ENCODE results near the gene CCND1.

CCND1 gene

DNA sequence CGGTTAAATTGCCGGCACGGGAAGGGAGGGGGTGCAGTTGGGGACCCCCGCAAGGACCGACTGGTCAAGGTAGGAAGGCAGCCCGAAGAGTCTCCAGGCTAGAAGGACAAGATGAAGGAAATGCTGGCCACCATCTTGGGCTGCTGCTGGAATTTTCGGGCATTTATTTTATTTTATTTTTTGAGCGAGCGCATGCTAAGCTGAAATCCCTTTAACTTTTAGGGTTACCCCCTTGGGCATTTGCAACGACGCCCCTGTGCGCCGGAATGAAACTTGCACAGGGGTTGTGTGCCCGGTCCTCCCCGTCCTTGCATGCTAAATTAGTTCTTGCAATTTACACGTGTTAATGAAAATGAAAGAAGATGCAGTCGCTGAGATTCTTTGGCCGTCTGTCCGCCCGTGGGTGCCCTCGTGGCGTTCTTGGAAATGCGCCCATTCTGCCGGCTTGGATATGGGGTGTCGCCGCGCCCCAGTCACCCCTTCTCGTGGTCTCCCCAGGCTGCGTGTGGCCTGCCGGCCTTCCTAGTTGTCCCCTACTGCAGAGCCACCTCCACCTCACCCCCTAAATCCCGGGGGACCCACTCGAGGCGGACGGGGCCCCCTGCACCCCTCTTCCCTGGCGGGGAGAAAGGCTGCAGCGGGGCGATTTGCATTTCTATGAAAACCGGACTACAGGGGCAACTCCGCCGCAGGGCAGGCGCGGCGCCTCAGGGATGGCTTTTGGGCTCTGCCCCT, 529 bp upstream of the CCND1 start:
- H3K4me3 ChIP-seq (ENCODE audit: low read depth, low read length) = peak overlapping the region; percentile 47

DNA sequence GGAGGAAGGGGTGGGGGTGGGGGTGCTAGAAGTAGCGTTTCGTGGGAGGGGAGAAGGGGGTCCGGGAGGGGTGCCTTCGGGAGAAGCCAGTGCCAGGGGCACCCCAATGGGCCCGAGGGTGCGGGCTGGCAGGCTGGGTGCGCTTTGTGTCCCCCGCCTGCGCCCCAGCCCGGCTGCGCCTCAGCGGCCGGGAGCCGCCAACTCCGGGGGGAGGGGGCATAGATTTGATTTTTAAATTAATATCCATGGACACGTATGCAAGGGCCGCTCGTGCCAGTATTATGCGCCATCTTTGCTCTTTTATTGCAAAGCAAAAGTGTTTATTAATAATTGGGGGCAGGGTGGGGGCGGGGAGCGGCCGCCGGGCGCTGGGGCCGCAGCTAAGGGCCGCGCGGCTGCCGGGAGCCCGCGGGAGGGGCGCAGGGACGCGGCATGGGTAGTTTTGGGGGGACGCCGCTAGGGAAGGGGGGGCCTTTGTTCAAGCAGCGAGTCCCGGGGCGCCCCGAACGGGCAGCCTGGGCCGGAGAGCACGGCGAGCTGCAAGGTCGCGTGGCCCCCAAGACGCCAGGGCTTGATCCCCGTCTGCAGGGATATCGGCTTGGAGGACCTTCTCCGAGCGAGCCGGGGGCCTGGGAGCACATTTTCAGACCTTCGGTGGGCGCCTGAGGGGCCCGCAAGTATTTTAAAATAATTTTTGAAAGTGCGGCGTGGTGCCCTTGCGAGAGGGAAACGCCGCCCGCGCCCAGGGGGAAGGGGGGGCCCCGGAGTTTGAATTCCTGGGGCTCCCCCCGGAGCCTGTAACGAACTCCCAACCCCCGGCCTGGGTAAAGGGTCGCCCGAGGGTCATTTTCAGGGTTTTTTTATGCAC, 959 bp downstream of the CCND1 start:
- H3K4me3 ChIP-seq (ENCODE audit: low read depth, low read length) = peak overlapping the region; percentile 93

DNA sequence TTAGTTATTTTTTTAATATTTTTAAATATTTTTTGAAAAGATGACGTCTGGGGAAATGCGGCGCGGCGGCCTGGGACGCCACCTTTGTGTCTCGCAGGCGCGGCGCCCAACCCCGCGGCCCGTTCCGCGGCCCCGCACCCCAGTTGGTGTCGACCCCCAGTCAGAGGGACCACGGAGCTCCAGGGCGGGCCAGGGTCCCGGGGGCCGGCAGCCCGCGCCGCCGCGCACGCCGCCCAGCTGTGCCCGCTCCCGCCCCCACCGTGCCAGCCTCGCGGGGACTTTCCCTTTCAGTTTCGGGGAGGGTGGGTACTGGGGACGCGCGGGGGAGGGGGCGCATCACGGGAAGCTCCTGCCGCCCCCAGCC, 1.6 kb downstream of the CCND1 start:
- peak overlapping the region; percentile 93 for H3K4me3 ChIP-seq (ENCODE audit: low read depth, low read length)

- peak overlapping the region; percentile 93 for H3K4me3 ChIP-seq (ENCODE audit: low read depth, low read length)
These were observed 2.1 kb downstream of the CCND1 start for GRCh38 chr11:69642913-69643632.

DNA sequence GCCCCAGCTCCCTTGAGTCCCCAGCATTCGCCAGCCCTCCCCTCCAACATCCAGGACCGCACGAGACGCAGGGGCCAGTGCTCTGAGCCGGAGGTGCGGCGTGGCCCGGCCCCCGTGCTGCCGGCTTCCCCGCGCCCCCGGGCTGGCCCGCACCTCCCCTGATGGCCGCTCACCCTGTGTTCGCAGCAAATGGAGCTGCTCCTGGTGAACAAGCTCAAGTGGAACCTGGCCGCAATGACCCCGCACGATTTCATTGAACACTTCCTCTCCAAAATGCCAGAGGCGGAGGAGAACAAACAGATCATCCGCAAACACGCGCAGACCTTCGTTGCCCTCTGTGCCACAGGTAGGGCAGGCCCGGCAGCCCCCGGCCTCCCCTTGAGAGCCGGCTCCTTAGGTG, 2.7 kb downstream of the CCND1 start:
- H3K4me3 ChIP-seq (ENCODE audit: low read depth, low read length) = no peak overlapping the region

- H3K4me3 ChIP-seq (ENCODE audit: low read depth, low read length) = no peak overlapping the region
These were observed 3.4 kb downstream of the CCND1 start for GRCh38 chr11:69644071-69644961.

- no peak overlapping the region for H3K4me3 ChIP-seq (ENCODE audit: low read depth, low read length)
These were observed 4.2 kb downstream of the CCND1 start for GRCh38 chr11:69644962-69645675.

DNA sequence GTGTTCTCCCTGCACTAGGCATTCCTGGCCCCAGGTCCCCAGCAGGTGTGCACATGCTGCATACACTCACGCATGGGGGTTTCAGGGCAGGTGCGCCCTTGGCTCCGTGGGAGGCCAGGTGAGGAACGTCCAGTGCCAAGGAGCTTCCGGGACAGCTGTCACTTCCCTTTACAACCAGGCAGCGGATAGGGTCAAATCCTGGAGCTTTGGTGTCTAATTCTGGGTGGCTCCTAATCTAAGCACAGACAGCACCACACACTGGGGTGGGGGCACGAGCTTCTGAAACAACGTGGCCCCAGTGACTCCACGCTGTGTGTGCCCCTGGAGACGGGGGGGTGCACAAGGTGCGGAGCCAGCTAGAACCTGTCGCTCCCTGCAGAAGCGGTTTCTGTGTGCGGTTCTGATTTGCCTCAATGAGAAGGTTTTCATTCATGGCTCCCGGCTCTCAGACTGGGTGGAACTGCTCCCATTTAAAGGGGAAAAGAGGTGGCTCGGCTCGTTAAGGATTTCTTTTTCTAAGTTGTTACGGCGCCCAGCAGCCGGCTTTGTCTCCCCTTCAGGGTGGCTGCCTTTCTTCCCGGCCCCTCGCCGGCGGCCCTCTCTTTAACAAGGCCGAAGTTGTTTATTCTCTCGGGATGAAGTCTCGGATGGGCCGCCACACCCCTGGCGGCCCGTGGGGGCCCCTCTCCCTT, 5.0 kb downstream of the CCND1 start:
- no peak overlapping the region for H3K4me3 ChIP-seq (ENCODE audit: low read depth, low read length)

GRCh38 chr11:69646493-69647389, 5.8 kb downstream of the CCND1 start:
- no peak overlapping the region for H3K4me3 ChIP-seq (ENCODE audit: low read depth, low read length)

DNA sequence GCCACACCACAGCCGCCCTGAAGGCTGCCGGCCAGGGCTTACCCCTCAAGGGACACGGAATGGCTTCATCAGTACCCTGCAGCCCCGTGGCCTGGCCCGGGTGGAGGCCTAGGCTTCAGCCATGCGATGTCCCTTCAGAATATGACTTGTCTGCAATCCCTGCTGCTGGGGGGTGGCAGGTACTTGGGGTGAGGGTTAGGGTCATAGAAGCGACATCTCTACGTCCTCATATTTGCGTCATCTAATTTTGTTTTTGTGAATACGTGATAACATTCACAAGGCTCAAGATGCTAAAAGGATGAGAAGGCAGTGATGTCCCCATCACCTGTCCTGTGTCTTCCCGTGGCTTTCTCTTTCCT, 6.4 kb downstream of the CCND1 start:
- H3K4me3 ChIP-seq (ENCODE audit: low read depth, low read length) = no peak overlapping the region

DNA sequence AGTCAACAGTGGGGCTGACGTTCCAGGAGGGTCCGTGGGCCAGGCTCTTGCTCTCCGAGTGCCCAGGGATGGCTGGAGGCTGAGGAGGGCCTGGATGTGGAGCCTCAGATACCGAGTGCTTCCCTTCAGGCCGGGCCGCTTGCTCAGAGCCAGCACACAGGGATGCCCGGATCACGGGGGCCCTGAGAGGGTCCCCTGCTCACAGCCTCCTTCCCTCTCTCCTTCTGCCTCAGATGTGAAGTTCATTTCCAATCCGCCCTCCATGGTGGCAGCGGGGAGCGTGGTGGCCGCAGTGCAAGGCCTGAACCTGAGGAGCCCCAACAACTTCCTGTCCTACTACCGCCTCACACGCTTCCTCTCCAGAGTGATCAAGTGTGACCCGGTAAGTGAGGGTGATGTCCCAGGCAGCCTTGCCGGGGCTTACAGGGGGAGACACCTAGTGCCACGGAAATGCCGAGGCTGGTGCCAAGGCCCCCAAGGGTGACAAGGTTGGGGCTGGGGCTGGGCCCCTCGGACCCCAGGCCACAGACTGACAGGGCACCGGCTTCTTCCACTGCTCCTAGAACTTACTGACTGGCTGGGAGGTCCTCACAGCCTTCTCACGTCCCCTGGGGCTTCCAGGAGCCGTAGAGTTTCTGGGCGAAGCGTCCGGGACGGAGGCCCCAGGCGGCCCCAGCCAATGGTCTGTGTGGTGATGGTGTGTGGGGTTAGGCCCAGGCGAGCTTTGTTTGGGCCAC, 7.0 kb downstream of the CCND1 start:
- no peak overlapping the region for H3K4me3 ChIP-seq (ENCODE audit: low read depth, low read length)

GRCh38 chr11:69648679-69649575, 8.0 kb downstream of the CCND1 start:
- H3K4me3 ChIP-seq (ENCODE audit: low read depth, low read length) = no peak overlapping the region

- no peak overlapping the region for H3K4me3 ChIP-seq (ENCODE audit: low read depth, low read length)
These were observed 8.6 kb downstream of the CCND1 start for GRCh38 chr11:69649576-69649900.

GRCh38 chr11:69650081-69650831, 9.3 kb downstream of the CCND1 start:
- no peak overlapping the region for H3K4me3 ChIP-seq (ENCODE audit: low read depth, low read length)

GRCh38 chr11:69650832-69651344, 9.9 kb downstream of the CCND1 start:
- no peak overlapping the region for H3K4me3 ChIP-seq (ENCODE audit: low read depth, low read length)

Measured in iPS-11a (cell line).